Measurements from ENCODE around the gene FAM193A.
A peak's percentile ranks its signal among the peaks of the same experiment; 100 is the strongest.

Gene FAM193A

DNA sequence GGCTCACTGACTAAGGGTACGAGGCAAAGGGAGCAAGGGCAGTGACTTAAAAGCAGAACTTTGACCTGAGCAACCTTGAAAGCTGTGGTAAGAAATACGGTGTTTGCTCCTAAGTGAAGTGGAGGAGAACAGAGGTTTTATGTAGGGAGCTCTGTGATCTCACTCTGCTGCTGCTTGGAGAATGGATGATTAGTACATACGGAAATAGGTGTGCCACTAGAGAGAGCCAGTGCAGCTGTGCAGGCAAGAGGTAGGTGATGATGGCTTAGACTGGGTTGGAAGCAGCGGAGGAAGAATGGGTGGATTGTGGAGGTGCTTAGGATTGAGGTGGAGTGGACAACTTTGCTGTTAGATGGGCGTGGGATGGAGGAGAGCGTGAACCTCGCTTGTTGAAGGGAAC lies 85.0 kb downstream of the FAM193A start:
- DNase-seq, result peak; percentile 35

DNA sequence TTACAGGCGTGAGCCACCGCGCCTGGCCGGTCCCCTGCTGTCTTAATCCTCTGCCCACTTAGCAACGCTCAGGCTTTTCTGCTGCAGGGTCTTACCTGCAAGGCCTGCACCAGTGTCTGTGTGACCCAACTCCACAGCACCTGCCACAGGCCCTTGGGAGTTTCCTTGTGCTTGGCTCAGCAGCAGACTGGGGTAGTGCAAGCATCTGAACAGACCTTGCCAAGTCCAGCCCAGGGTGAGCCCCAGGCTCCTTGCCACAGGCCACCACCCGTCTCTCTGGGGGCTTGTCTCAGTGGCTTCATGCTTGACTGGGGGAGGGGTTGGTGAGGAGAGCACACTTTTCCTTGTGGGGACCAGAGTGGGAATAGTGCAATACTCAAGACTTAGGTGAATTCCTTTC lies 87.0 kb downstream of the FAM193A start:
- no peak for DNase-seq

DNA sequence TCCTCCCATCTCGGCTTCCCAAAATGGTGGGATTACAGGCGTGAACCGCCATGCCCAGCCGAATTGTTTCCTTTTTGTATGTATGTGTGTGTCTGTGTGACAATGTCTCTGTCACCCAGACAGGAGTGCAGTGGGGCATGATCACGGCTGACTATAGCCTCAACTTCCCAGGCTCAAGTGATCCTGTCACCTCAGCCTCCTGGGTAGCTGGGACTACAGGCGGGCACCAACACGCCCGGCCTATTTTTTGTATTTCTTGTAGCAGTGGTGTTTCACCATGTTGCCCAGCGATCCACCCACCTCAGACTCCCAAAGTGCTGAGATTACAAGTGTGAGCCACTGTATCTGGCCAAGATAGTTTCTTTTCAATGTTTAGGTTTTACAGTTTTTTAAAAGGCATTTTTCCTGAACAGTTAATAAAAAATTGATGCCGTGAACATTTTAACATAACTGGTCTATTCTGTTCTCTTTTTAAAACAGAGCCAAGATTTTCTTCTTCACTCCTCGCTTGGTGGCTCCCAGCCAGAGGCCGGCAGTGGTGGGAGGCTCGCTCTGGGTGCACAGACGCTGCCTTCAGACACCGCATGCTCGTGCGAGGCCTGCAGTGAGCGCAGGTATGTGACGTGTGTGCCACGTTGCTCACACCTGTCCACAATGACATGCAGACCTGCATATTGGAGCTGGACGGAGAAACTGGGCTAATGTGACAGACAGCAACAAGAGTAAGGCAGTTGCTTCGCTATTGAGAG lies 88.5 kb downstream of the FAM193A start:
- no peak for DNase-seq

DNA sequence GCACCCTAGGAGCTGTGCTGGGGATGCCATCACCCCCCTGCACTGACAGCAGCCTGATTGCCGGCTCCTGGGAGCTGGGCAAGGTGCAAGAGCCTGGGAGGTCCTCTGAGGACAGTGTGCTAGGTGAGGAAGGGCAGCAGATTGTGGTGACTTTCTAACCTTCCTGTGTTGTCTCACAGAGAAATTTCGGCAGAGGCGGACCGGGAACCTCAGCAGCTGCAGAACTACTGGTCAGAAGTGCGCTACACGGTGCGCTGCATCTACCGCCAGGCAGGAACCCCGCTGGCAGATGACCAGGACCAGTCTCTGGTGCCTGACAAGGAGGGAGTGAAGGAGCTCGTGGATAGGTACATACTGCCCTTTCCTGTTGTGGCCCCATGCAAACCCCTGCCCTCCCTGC lies 89.8 kb downstream of the FAM193A start:
- no peak for DNase-seq

DNA sequence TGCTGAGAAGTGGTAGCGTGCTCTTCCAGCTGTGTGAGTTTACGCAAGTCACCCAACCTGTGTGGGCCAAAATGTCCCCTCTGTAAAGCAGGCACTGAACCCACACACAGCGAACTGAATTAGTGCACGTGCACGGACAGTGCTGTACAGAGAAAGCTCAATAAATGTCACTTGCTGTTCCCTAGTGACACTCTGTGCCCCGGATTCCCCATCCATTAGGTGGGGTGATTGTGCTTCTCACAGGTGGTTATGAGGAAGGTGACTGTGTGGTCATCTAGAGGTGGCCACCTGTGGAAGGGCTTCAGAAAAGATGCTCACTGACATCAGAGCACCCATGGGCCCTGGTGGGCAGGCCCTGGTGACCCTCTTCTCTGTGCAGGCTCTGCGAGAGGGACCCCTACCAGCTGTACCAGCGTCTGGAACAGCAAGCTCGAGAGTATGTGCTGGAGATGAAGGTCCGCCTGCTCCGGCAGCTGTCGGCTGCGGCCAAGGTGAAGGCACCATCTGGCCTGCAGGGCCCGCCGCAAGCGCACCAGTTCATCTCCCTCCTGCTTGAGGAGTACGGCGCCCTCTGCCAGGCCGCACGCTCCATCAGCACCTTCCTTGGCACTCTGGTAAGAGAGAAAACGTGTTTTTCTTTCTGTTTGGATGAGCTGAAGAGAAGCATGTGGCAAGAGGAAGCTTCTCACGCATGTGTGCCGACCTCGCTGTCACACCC lies 94.3 kb downstream of the FAM193A start:
- peak; percentile 43 for DNase-seq

DNA sequence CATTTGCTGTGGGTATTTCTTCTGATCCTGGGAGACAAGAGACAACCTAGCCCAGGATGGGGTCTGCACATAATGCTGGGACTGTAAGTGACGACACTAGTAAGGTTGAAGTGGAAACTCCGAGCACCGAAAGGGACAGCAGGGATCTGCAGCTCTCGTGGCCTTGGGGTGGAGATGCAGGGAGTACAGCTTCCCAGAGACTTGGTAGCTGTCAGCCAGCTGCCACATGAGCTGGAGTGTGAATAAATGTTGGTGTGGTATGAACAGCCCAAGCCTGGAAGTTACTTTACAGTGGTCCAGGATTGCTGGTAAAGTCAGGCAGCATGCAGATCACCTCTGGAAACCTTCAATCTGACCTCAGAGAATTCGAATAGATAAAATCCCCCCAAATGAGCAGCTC lies 97.6 kb downstream of the FAM193A start:
- peak; percentile 26 for DNase-seq

DNA sequence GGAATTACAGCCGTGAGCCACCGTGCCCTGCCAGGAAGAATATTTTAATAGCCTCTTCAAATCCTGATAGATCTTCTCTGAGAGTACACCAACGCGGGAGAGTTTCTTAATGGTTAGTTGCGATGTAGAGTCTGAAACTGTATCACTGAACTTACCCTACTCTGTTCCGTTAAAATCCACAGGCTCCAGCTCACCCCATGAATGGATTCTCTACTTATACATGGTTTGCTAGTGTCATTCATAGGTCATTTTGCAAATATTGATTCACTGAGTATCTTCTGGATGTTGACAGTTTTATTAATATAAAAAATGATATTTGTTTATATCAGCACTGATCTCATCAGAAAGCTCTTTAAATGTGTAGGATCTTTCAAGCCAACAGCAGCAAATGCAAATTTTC lies 99.9 kb downstream of the FAM193A start:
- no peak for DNase-seq

DNA sequence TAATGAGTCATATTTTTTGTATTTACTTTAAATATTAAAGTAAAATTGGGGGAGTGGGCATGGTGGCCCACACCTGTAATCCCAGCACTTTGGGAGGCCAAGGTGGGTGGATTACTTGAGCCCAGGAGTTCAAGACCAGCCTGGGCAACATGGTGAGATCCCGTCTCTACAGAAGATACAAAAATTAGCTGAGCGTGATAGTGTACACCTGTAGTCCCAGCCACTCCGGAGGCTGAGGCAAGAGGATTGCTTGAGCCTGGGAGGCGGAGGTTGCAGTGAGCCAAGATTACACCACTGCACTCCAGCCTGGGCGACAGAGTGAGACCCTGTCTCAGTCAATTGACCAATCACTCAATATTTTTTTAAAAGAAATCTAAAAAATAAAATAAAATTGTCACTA lies 100.5 kb downstream of the FAM193A start:
- DNase-seq, result peak; percentile 18

DNA sequence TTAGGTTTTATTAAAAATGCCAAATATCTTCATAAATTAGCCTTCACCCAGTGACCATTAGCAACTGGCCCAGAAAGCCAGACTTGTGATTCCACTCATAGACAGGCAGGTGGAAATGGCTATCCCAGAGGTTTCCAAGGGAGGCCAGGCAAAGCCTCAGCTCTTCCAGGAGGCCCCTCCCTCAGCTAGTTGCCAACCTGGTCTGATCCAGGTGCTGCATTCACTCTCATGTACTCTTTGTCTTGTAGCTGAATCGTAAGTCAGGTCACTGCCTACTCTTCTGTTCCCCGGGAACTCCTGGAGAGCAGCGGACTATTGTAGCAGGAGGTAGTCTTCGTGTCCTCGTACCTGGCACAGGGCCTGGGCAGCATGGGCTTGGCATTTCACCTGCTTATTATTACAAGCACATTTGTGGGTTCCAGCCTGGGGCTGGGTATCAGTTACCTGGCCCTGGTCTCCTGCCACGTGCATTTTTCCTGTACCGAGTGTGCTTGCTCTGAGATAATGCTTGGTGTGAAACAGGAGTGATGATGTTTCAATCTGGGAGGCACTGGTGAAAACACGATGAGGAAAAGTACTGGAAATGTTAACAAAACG lies 101.6 kb downstream of the FAM193A start:
- DNase-seq, result peak; percentile 23

DNA sequence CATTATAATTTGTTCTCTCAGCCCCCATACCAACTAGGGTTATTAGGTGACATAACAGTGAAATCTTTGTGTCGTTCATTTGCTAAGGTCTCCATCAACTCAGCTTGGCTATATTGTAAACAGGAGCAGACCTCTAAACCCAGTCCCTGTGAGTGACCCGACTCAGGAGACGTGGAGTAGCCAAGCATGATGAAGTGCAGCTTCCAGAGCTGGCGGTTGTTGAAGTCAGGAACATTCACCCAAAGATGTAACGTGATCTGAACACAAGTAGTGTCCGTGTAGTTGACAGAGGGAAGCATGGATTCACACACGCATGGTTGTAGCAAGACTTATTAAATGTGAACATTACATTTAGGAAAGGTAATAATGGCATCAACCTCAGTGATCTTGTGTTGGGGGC lies 102.3 kb downstream of the FAM193A start:
- no peak for DNase-seq

DNA sequence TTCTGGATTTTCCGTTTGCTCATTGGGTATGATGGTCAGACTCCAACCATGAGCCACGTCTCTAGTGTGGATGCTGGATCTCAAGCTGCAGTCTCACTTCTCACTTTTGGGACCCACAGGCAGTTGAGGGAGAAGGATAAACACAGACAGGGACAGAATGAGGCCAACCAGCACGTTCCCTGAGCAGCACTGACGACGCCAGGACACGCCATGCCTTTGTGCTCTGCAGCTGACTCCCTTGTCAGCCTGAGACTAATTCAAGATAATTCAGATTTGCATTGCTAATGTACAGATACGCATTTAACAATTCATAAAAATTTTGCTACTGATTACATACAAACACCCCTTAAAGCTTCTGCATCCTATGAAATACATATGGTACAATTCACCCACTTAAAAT lies 106.5 kb downstream of the FAM193A start:
- peak; percentile 26 for DNase-seq

DNA sequence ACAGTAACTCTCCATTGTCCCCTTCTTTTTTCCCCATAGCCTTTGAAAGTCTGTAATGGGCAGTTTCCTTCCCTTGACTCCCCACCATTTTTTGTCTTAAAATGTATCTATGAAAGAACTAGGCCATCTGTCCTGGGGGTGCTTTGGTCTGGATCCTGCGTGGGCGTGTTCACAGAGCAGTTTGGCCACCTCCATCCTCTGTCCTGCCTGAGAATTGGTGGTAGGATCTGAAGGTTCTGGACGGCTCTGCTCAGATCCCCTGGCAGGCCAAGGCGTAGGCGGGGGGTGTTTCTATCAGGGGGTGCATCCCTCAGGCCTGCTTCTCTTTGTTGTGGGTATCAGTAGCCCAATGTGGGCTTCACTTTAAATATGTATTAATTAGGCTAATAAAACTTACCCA lies 107.1 kb downstream of the FAM193A start:
- peak; percentile 26 for DNase-seq

DNA sequence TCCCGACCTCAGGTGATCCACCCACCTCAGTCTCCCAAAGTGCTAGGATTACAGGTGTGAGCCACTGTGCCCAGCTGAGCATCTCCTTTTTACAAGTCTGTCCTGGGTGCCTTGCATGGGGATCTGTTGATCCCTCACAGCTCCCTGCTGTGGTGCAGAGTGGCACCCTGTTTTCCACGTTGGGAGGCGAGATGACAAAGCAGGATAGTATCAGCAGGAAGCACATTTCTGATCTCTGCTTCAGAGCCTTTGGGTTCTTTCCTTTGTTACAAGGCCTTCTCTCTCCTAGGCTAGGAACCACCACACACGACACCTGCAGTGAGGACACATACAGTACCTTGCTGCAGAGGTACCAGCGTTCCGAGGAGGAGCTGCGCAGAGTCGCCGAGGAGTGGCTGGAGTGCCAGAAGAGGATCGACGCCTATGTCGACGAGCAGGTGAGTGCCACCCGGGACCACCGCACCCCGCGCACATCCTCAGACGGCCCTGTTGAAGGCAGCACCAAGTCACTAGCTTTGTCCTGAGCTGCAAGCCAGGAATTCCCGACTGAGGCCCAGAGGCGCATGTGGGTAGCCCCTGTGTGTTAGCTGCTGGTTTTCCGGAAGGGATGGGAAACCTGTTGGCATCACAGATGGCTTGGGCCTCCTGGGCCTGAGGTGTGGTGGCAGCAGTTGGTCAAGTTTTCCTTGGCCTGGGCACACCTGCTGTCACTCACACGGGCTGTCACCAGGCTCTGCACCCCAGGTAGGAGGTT lies 110.1 kb downstream of the FAM193A start:
- DNase-seq, result peak; percentile 29

DNA sequence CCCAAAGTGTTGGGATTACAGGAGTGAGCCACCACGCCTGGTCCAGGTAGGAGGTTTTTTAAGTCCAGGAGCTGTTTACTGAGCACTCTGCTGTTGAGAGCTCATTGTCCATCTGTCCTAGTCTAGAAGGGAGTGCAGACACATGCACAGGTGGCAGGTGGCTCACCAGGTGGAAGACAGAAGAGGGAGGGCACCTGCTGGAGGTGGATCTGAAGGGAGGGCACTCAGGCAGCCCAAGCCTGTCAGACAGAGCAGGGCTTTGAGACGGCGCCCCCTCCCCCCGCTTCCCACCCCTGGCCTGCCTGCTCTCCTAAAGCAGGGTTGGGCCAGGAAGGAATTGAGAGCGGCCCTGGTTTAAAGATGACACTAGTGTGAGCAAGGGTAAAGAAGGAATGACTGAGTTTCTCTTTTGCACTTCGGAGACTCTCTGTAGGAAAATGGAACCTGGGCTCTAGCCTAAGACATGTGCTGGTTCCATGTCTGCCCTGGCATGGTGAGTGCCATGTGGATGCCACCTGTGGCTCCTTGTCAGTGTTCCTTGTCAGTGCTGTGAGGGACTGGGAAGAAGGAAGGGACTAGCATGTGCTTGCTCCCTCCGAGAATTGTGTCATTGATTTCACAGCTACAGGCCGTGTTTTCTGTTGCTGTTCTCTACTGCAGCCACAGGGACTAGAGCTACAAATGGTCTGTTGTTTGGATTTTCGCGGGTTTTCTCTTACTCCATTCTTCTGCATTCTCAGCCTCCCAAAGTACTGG lies 111.1 kb downstream of the FAM193A start:
- peak; percentile 22 for DNase-seq

DNA sequence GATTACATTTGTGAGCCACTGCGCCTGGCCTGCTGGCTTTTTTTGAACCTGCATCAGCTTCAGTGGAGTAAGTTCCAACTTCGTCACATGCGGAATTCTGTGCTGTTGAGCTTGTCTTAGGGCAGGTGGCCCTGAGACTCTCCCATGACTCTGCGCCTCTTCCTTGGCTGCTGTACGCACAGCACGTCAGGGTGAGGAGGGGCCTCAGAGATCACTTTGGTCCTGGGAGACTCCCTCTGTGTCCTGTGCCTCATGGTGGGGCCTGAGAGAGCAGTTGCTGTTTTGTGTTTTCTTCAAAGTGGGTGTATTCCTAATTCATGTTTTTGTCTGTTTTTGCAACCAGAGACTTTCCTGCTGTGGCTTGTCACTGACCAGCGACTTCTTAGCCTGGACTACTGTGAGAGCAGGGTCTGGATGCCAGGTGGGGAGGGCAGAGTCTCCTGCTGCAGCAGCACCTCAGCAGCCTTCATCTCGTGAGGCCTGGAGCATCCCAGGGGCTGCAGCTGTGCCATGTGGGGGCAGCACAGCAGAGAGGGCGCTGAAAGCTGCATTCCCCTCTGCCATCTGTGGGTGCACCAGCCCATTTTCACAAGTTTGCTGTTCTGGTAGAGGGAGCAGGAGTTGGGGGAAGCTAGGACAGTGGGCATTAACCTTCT lies 111.8 kb downstream of the FAM193A start:
- peak; percentile 40 for DNase-seq

DNA sequence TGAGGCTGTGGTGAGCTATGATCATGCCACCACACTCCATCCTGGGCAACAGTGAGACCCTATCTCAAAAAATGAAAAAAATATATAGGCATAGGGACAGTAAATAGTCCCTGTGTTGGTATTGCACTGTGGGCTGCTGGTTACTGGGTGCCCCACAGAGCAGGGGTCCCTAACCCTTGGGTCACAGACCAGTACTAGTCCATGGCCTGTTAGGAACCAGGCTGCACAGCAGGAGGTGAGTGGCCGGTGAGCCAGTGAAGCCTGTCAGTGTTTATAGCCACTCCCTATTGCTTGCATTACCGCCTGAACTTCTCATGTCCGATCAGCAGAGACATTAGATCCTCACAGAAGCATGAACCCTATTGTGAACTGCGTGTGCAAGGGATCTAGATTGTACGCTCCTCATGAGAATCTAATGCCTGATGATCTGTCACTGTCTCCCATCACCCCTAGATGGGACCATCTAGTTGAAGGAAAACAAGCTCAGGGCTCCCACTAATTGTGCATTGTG lies 113.2 kb downstream of the FAM193A start:
- DNase-seq, result peak; percentile 33

DNA sequence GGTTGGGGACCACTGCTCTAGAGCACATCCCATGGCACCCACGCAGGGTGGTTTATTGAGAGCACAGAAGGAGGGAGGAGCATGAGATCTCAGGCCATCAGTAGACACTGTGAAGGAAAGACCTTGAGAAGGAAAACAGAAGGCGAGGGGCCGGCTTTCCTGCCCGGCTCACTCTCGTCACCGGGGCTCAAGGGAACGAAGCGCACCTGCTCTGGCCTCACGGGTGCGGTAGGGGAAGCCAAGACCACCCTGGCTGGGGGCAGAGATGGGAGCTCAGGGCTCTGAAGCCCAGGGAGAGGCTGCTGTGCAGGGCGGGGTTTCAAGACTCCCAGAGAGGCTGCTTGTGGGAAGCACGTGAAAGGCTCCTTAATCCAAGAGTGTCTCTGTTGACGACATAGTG lies 113.8 kb downstream of the FAM193A start:
- peak; percentile 40 for DNase-seq

DNA sequence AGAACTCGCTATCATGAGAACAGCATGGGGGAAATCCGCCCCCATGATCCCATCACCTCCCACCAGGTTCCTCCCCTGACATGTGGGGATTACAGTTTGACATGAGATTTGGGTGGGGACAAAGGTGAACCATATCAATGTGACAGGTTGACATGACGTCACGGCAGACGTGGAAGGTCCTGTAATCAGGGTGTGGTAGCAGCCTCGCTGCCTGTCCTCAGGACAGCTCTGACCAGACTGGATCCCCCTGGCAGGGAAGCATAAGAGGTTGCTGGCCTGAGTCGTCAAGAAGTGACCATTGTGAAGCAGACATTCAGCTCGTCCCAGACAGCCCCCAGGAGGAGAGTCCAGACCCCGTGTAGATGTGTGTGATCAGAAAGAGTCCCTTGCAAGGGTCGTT lies 115.1 kb downstream of the FAM193A start:
- peak; percentile 45 for DNase-seq

DNA sequence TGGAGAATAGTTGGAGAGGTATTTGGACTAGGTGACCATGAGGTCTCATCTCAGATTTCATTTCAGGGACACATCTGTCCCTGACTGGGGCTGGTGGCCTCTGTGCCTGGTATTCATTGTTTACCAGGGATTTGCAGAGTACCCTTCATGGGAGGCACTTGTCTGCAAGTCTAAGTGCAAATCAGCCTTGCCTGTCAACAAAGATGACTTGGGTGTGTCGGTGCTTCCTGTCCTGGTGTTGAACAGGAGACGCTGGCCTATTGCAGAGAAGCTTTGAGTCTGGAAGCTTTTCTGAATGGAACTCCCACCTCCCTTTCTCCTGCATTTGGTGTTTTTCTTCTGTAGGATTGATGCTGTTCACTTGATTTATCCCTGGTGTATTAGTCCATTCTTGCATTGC lies 115.6 kb downstream of the FAM193A start:
- peak; percentile 46 for DNase-seq

DNA sequence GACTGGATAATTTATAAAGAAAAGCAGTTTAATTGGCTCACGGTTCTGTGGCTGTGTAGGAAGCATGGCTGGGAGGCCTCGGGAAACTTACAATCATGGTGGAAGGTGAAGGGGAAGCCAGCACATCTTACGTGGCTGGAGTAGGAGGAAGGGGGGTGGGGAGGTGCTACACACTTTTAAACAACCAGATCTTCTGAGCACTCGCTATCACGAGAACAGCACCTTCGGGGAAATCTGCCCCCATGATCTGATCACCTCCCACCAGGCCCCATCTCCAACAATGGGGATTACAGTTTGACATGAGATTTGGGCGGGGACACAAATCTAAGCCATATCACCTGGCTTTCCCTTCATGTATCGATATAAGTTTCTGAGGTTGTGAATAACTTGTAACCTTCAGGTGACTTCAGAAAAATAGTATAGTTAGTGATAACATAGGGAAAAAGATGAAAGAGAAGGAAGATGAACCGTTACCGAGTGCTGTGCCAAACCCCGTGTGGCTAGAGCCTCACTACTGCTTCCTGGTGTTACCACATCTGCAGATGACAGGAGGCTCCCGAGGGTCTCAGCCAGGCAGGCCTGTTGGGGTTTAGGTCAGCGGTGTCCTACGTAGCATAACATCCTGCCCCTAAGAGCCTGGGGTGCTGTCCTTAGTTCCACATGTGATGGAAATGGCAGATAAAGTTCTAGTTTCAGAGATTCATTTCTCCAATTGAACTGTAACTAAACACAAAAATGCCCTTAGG lies 116.1 kb downstream of the FAM193A start:
- DNase-seq, result peak; percentile 51

DNA sequence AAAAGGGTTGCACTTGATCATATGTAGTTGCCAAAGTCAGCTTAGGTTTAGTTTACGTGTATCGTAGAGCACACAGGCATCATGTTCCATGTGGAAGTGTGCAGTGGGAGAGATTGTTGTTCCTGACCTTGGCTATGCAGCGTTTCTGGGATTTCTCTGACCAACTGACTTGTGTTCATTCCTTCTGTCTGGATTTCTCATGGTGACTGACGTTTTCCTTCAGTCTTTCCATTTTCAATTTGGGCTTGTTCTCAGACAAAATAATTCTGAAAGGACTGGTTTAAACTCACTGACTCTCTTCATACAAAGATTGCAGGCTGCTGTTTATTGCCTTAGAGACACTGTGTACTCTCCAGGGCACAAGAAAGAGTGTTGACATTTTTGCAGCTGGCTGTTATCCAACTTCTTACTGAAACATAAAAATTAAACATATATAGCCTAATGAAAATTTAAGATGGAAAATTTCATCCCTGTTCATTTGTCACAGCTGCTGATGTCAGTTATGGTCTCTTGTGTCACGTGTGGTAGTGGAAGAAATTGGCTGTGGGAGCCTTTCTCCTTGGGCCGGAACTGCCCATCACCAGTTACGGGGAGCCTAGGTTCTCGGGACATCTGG lies 124.3 kb downstream of the FAM193A start:
- DNase-seq, result no peak
